Mucosa of stomach (tissue), 1 donor: ENCODE measurements around the gene BPIFB3.
"Not testable (repeated sequence)": the region's sequence is repeated elsewhere in the genome, so short reads cannot be mapped to it uniquely, and the experiment has no call there.

Experiments
- H3K27me3 ChIP-seq: one replicate; pipeline ENCODE4 v1.7.0; 2013; ENCODE audit warnings: mild to moderate bottlenecking, low read length; ENCODE audit not compliant: control insufficient read depth, insufficient read depth
- H3K36me3 ChIP-seq: one replicate; pipeline ENCODE4 v1.7.0; 2013; ENCODE audit warnings: low read length; ENCODE audit not compliant: control insufficient read depth, insufficient read depth
- H3K4me1 ChIP-seq: one replicate; pipeline ENCODE4 v1.7.0; 2013; ENCODE audit warnings: mild to moderate bottlenecking, low read length; ENCODE audit not compliant: control insufficient read depth, insufficient read depth
- H3K4me3 ChIP-seq: one replicate; pipeline ENCODE4 v1.7.0; 2013; ENCODE audit warnings: low read length
- H3K9ac ChIP-seq: one replicate; pipeline ENCODE4 v1.7.0; 2013; ENCODE audit warnings: mild to moderate bottlenecking, low read length, moderate library complexity
- H3K9me3 ChIP-seq: one replicate; pipeline ENCODE4 v1.7.0; 2013; ENCODE audit warnings: mild to moderate bottlenecking, low read length, moderate library complexity; ENCODE audit not compliant: control insufficient read depth
- donor health status: Pancreatic carcinoma.

The BPIFB3 gene

GRCh38 chr20:33093582-33093981 is 39.9 kb downstream of the BPIFB3 start:
- Histone ChIP-seq H3K9me3 (no peaks in the 10 kb centered on the region), H3K4me1 (no peaks in the 10 kb centered on the region), H3K27me3 (no peaks in the 10 kb centered on the region), H3K9ac (no peak overlapping the region), H3K4me3 (no peak overlapping the region), H3K36me3 (no peaks in the 10 kb centered on the region)

GRCh38 chr20:33095249-33095648 is 41.5 kb downstream of the BPIFB3 start:
- H3K9me3 ChIP-seq: no peaks in the 10 kb centered on the region
- no peaks in the 10 kb centered on the region for H3K36me3 ChIP-seq

GRCh38 chr20:33095902-33096584 is 42.3 kb downstream of the BPIFB3 start:
- not testable (repeated sequence) for H3K9me3 ChIP-seq, H3K4me3 ChIP-seq, H3K27me3 ChIP-seq, H3K36me3 ChIP-seq, H3K9ac ChIP-seq, H3K4me1 ChIP-seq

More at GRCh38 chr20:33095249-33095648, 41.5 kb downstream of the BPIFB3 start:
- Histone ChIP-seq H3K4me1 (no peaks in the 10 kb centered on the region), H3K27me3 (no peaks in the 10 kb centered on the region), H3K9ac (no peak overlapping the region), H3K4me3 (no peak overlapping the region)

- Histone ChIP-seq H3K4me3 (no peak overlapping the region), H3K36me3 (no peaks in the 10 kb centered on the region), H3K27me3 (no peaks in the 10 kb centered on the region), H3K9ac (no peak overlapping the region), H3K4me1 (no peaks in the 10 kb centered on the region), H3K9me3 (no peaks in the 10 kb centered on the region)
These were observed 43.3 kb downstream of the BPIFB3 start for GRCh38 chr20:33097001-33097400.

GRCh38 chr20:33099843-33100538 is 46.3 kb downstream of the BPIFB3 start:
- no peaks in the 10 kb centered on the region for H3K36me3 ChIP-seq
- no peaks in the 10 kb centered on the region for H3K4me1 ChIP-seq
- no peaks in the 10 kb centered on the region for H3K27me3 ChIP-seq
- no peaks in the 10 kb centered on the region for H3K9me3 ChIP-seq
- H3K9ac ChIP-seq: no peak overlapping the region
- no peak overlapping the region for H3K4me3 ChIP-seq

- H3K4me3 ChIP-seq: no peak overlapping the region
- no peaks in the 10 kb centered on the region for H3K4me1 ChIP-seq
- H3K36me3 ChIP-seq: no peaks in the 10 kb centered on the region
- no peak overlapping the region for H3K9ac ChIP-seq
- H3K27me3 ChIP-seq: no peaks in the 10 kb centered on the region
- no peaks in the 10 kb centered on the region for H3K9me3 ChIP-seq
These were observed 49.9 kb downstream of the BPIFB3 start for GRCh38 chr20:33103556-33103955.

- Histone ChIP-seq H3K4me3 (no peak overlapping the region), H3K36me3 (no peaks in the 10 kb centered on the region), H3K4me1 (no peaks in the 10 kb centered on the region), H3K9ac (no peak overlapping the region), H3K9me3 (no peaks in the 10 kb centered on the region), H3K27me3 (no peaks in the 10 kb centered on the region)
These were observed 50.6 kb downstream of the BPIFB3 start for GRCh38 chr20:33104336-33104735.

GRCh38 chr20:33105316-33105924 is 51.7 kb downstream of the BPIFB3 start:
- Histone ChIP-seq H3K36me3 (no peaks in the 10 kb centered on the region), H3K27me3 (no peaks in the 10 kb centered on the region), H3K4me3 (no peak overlapping the region), H3K4me1 (no peaks in the 10 kb centered on the region), H3K9me3 (no peaks in the 10 kb centered on the region), H3K9ac (no peak overlapping the region)

GRCh38 chr20:33106058-33106620 is 52.4 kb downstream of the BPIFB3 start:
- H3K9ac ChIP-seq, H3K4me1 ChIP-seq, H3K4me3 ChIP-seq, H3K36me3 ChIP-seq, H3K9me3 ChIP-seq, H3K27me3 ChIP-seq: not testable (repeated sequence)

- no peaks in the 10 kb centered on the region for H3K4me1 ChIP-seq
- H3K4me3 ChIP-seq: no peak overlapping the region
- no peaks in the 10 kb centered on the region for H3K36me3 ChIP-seq
- no peaks in the 10 kb centered on the region for H3K9me3 ChIP-seq
- no peak overlapping the region for H3K9ac ChIP-seq
- no peaks in the 10 kb centered on the region for H3K27me3 ChIP-seq
These were observed 55.0 kb downstream of the BPIFB3 start for GRCh38 chr20:33108661-33109060.

GRCh38 chr20:33110147-33110825 is 56.6 kb downstream of the BPIFB3 start:
- Histone ChIP-seq H3K9ac (no peak overlapping the region), H3K27me3 (no peaks in the 10 kb centered on the region), H3K4me1 (no peaks in the 10 kb centered on the region), H3K4me3 (no peak overlapping the region), H3K9me3 (no peaks in the 10 kb centered on the region), H3K36me3 (no peaks in the 10 kb centered on the region)

GRCh38 chr20:33111306-33111705 is 57.6 kb downstream of the BPIFB3 start:
- Histone ChIP-seq H3K27me3 (no peaks in the 10 kb centered on the region), H3K36me3 (no peaks in the 10 kb centered on the region), H3K4me1 (no peaks in the 10 kb centered on the region), H3K9ac (no peak overlapping the region), H3K4me3 (no peak overlapping the region), H3K9me3 (no peaks in the 10 kb centered on the region)
